A673 (cell line): Measurements from ENCODE around the gene DDI2. TPM values are rescaled to one million over a fixed set of nuclear protein-coding genes. Genes with fewer than 3 reads are reported as not detected.

ENCODE experiments used
- BruUV-seq: library from RNA; stranded (reverse); fragments of 400-500 nt; replicated peaks from 2 replicates; lab custom pipeline; 2021; lab: Mats Ljungman, UMichigan
- CTCF ChIA-PET: fragments of 300-600 bp; sonication (Branson Sonifier 250); formaldehyde crosslinking; loops from one replicate; lab custom pipeline; 2022; ENCODE audit warnings: antibody characterized with exemption; lab: Charles Lee
- POLR2A ChIA-PET: fragments of 300-600 bp; sonication (Branson Sonifier 250); formaldehyde crosslinking; loops from one replicate; lab custom pipeline; 2022; ENCODE audit warnings: antibody characterized with exemption; ENCODE audit not compliant: low non-redundant PET; lab: Charles Lee
- DNase-seq: peaks from one replicate; pipeline ENCODE4 v3.0.0-alpha.2; 2015; ENCODE audit warnings: low spot score
- H3K27ac ChIP-seq: fragments of 200-600 bp; sonication (generic); 2 replicates; pipeline ENCODE4 v1.5.1; 2016; ENCODE audit warnings: mixed run types, low read depth, mild to moderate bottlenecking, mixed read lengths, antibody characterized with exemption, low read length; ENCODE audit not compliant: poor library complexity, severe bottlenecking
- H3K27me3 ChIP-seq: fragments of 200-600 bp; sonication (generic); replicated peaks from 2 replicates; pipeline ENCODE4 v1.6.1; 2017; ENCODE audit warnings: mixed run types, low read depth, mild to moderate bottlenecking, mixed read lengths, antibody characterized with exemption, low read length; ENCODE audit not compliant: insufficient read depth, poor library complexity
- H3K36me3 ChIP-seq: fragments of 200-600 bp; sonication (generic); 2 replicates; pipeline ENCODE4 v1.6.1; 2016; ENCODE audit warnings: mixed run types, mild to moderate bottlenecking, mixed read lengths, antibody characterized with exemption, low read length; ENCODE audit not compliant: insufficient read depth, poor library complexity, severe bottlenecking
- H3K4me1 ChIP-seq: fragments of 200-600 bp; sonication (generic); 2 replicates; pipeline ENCODE4 v1.6.1; 2017; ENCODE audit warnings: mixed run types, mild to moderate bottlenecking, mixed read lengths, antibody characterized with exemption, low read length; ENCODE audit not compliant: insufficient read depth, poor library complexity, severe bottlenecking
- H3K4me3 ChIP-seq: fragments of 200-600 bp; sonication (generic); 2 replicates; pipeline ENCODE4 v1.5.1; 2016; ENCODE audit warnings: low read depth, mixed run types, mild to moderate bottlenecking, mixed read lengths, low read length; ENCODE audit not compliant: poor library complexity, severe bottlenecking
- H3K9me3 ChIP-seq: fragments of 200-600 bp; sonication (generic); 2 replicates; pipeline ENCODE4 v1.6.1; 2016; ENCODE audit warnings: mixed run types, low read depth, mild to moderate bottlenecking, mixed read lengths, antibody characterized with exemption, low read length; ENCODE audit not compliant: poor library complexity, severe bottlenecking
- CTCF ChIP-seq: fragments of 300-800, 200-600 bp; sonication (generic); conservative IDR thresholded peaks from 2 replicates; pipeline ENCODE4 v1.5.1; 2017; ENCODE audit warnings: low read depth, mild to moderate bottlenecking, antibody characterized with exemption, low read length, moderate library complexity, mixed read lengths
- EZH2 ChIP-seq: fragments of 200-600 bp; sonication (generic); IDR thresholded peaks from 2 replicates; pipeline ENCODE4 v1.6.1; 2017; ENCODE audit warnings: borderline replicate concordance, low read depth, mild to moderate bottlenecking, mixed read lengths, antibody characterized with exemption, low read length; ENCODE audit not compliant: poor library complexity, severe bottlenecking
- intact Hi-C: fragments of 100-400 bp; cut with micrococcal nuclease; formaldehyde crosslinking; loops from one replicate; pipeline ENCODE4 v1.10.0; 2022; ENCODE audit not compliant: unreplicated experiment
- total RNA-seq: library from RNA; stranded (reverse); gene quantifications from 2 replicates; pipeline ENCODE4 v1.2.3, GENCODE V29; 2021

Gene DDI2
- total RNA-seq, 1 experiment from 2014 or later, result 41.3 TPM

- DNase-seq, result no peak
- intact Hi-C loops, result no loop called here
- Histone ChIP-seq H3K4me3 (no peak overlapping the region), H3K36me3 (no peaks in the 10 kb centered on the region), H3K9me3 (no peaks in the 10 kb centered on the region), H3K27me3 (peaks cover 4% of the 10 kb centered on the region), H3K27ac (no peak overlapping the region), H3K4me1 (no peaks in the 10 kb centered on the region)
- BruUV-seq, result no TSS peak
- CTCF ChIA-PET, result no interaction called here
- TF ChIP-seq CTCF, result no peak
- POLR2A ChIA-PET, result interaction anchor here (0.7 kb wide), 1 partner anchor 11 kb away, joined by 13 read pairs; no protein-coding TSS in a partner anchor
These were observed 25.0 kb upstream of the DDI2 start for GRCh38 chr1:15592285-15592684.

- DNase-seq, result no peak
- no peak for TF ChIP-seq CTCF
- TF ChIP-seq EZH2, result no peak
- intact Hi-C loops, result loop anchor here (5.0 kb wide), 1 partner anchor 146 kb away; the partner anchor contains the start of gene TMEM82
- Histone ChIP-seq H3K36me3 (no peaks in the 10 kb centered on the region), H3K4me1 (peaks cover 8% of the 10 kb centered on the region), H3K9me3 (no peaks in the 10 kb centered on the region), H3K27ac (no peak overlapping the region), H3K27me3 (peaks cover 4% of the 10 kb centered on the region), H3K4me3 (no peak overlapping the region)
- CTCF ChIA-PET, result interaction anchor here (0.6 to 1.1 kb wide), 2 partner anchors 146 to 164 kb away, joined by 5 to 9 read pairs; partner anchors contain the start of gene TMEM82
- POLR2A ChIA-PET, result no interaction called here
- BruUV-seq, result no TSS peak
These were observed 21.2 kb upstream of the DDI2 start for GRCh38 chr1:15595809-15596617.

- ChIA-PET POLR2A (no interaction called here), CTCF (no interaction called here)
- peaks cover 11% of the 10 kb centered on the region for H3K4me1 ChIP-seq
- TF ChIP-seq EZH2 (no peak), CTCF (no peak)
- BruUV-seq, result no TSS peak
- no peak overlapping the region for H3K27ac ChIP-seq
- no peaks in the 10 kb centered on the region for H3K36me3 ChIP-seq
- no peak overlapping the region for H3K4me3 ChIP-seq
- peaks cover 4% of the 10 kb centered on the region for H3K27me3 ChIP-seq
- intact Hi-C loops, result loop anchor here (5.0 kb wide), 1 partner anchor 144 kb away; the partner anchor contains the start of gene TMEM82
- no peak for DNase-seq
- H3K9me3 ChIP-seq, result no peaks in the 10 kb centered on the region
These were observed 18.8 kb upstream of the DDI2 start for GRCh38 chr1:15598436-15598835.
